HepG2 (cell line): ENCODE results near the gene AEN. TPM values are rescaled to one million over a fixed set of nuclear protein-coding genes. Genes with fewer than 3 reads are reported as not detected.

Experiments used
- AGO2 ChIP-seq: fragments of 200-400 bp; formaldehyde crosslinking; optimal IDR thresholded peaks from 2 replicates; pipeline ENCODE3; 2017; ENCODE audit warnings: mild to moderate bottlenecking, low read depth, low read length, moderate library complexity
- ATF7-NPFF ChIP-seq: sonication (generic); formaldehyde crosslinking; IDR thresholded peaks from 2 replicates; pipeline ENCODE4 v1.8.1; 2023; ENCODE audit warnings: mild to moderate bottlenecking, low read depth, missing genetic modification reagents, moderate library complexity
- BATF2 ChIP-seq: sonication (generic); formaldehyde crosslinking; IDR thresholded peaks from 2 replicates; pipeline ENCODE4 v1.8.0; 2022; ENCODE audit warnings: mild to moderate bottlenecking, missing genetic modification reagents, moderate library complexity
- BRD4 ChIP-seq: sonication (generic); formaldehyde crosslinking; IDR thresholded peaks from 2 replicates; pipeline ENCODE4 v1.4.0; 2020; ENCODE audit warnings: missing genetic modification reagents
- DMAP1 ChIP-seq: IDR thresholded peaks from 2 replicates; pipeline ENCODE4 v1.6.1; 2016
- DRAP1 ChIP-seq: IDR thresholded peaks from 2 replicates; pipeline ENCODE4 v1.6.1; 2016; ENCODE audit warnings: missing genetic modification reagents, missing compliant biosample characterization
- HNF1A ChIP-seq, 2 experiments: sonication (generic) in 1 of 2; formaldehyde crosslinking in 1 of 2; IDR thresholded peaks; 2 replicates each; pipeline versions ENCODE4 v1.4.0 to v1.6.1; 2016 to 2020; ENCODE audit warnings: borderline replicate concordance in 1 of 2, low read depth in 1 of 2, mild to moderate bottlenecking in 1 of 2, missing genetic modification reagents in 1 of 2
- MED13 ChIP-seq: sonication (generic); formaldehyde crosslinking; IDR thresholded peaks from 2 replicates; pipeline ENCODE4 v1.5.0; 2020; ENCODE audit warnings: missing genetic modification reagents
- PAWR ChIP-seq: sonication (generic); formaldehyde crosslinking; IDR thresholded peaks from 2 replicates; pipeline ENCODE4 v1.4.0; 2020; ENCODE audit warnings: missing genetic modification reagents, mild to moderate bottlenecking, borderline replicate concordance
- PAX8 ChIP-seq: sonication (generic); formaldehyde crosslinking; IDR thresholded peaks from 2 replicates; pipeline ENCODE4 v1.8.0; 2022; ENCODE audit warnings: mild to moderate bottlenecking, missing genetic modification reagents, borderline replicate concordance
- SOX6 ChIP-seq, 2 experiments: fragments of 450-650 bp in 1 of 2; sonication (generic) in 1 of 2; formaldehyde crosslinking in 1 of 2; IDR thresholded peaks; 2 replicates each; pipeline versions ENCODE4 v1.4.0 to v1.6.1; 2017 to 2020; ENCODE audit warnings: antibody characterized with exemption in 1 of 2, mild to moderate bottlenecking in 1 of 2, missing genetic modification reagents in 1 of 2
- SRF ChIP-seq: IDR thresholded peaks from 2 replicates; pipeline ENCODE4 v1.6.1; 2011; ENCODE audit warnings: mild to moderate bottlenecking, low read depth, low read length, moderate library complexity
- TAF15 ChIP-seq: fragments of 200-400 bp; formaldehyde crosslinking; IDR thresholded peaks from one replicate; pipeline ENCODE4 v1.6.1; 2018; ENCODE audit warnings: mild to moderate bottlenecking, low read depth, low read length; ENCODE audit not compliant: poor library complexity, severe bottlenecking
- TFDP2 ChIP-seq: sonication (generic); formaldehyde crosslinking; IDR thresholded peaks from 2 replicates; pipeline ENCODE4 v1.4.0; 2020; ENCODE audit warnings: missing genetic modification reagents
- ZBTB26 ChIP-seq: IDR thresholded peaks from 2 replicates; pipeline ENCODE4 v1.6.1; 2016; ENCODE audit warnings: missing compliant biosample characterization, missing genetic modification reagents, borderline replicate concordance
- ZNF205 ChIP-seq: IDR thresholded peaks from 2 replicates; pipeline ENCODE4 v1.6.1; 2018; ENCODE audit warnings: missing biosample characterization, missing genetic modification reagents
- ZNF660 ChIP-seq: sonication (generic); formaldehyde crosslinking; IDR thresholded peaks from 2 replicates; pipeline ENCODE4 v1.5.1; 2020; ENCODE audit warnings: mild to moderate bottlenecking, low read depth, missing genetic modification reagents, borderline replicate concordance
- ZNF770 ChIP-seq: sonication (generic); formaldehyde crosslinking; IDR thresholded peaks from 2 replicates; pipeline ENCODE4 v1.5.0; 2020; ENCODE audit warnings: mild to moderate bottlenecking, missing genetic modification reagents
- polyA plus RNA-seq, 8 experiments: library from polyadenylated mRNA; depleted of rRNA in 3 of 8; stranded (reverse) in 7 of 8; unstranded in 1 of 8; fragments of >200 nt; fragmentation: Illumina TruSeq in 4 of 8; extraction: Trizol in 4 of 8; gene quantifications; 2 replicates each; pipeline versions ENCODE4 v1.2.1 to v1.2.3, GENCODE V29; 2011 to 2016; ENCODE audit warnings: low read depth in 4 of 8, missing spikeins in 1 of 8, mixed read lengths in 1 of 8; ENCODE audit not compliant: insufficient read depth in 1 of 8
- total RNA-seq, 5 experiments: library from RNA; depleted of rRNA; stranded (reverse); fragments of >200 nt; fragmentation: Illumina TruSeq; extraction: Trizol; gene quantifications; 2 replicates each; pipeline ENCODE4 v1.2.3, GENCODE V29; 2016; ENCODE audit warnings: low read depth in 1 of 5

AEN gene
- total and polyA plus RNA-seq, 2 of the 13 experiments (the other 11 are each of a cell fraction or from before 2014, with no cell fraction given), result 51.3 to 118 TPM

GRCh38 chr15:88620995-88621772, at the start of gene AEN (continued):
- TF ChIP-seq ZBTB26 (CRISPR knock-in tag) (no peak), AGO2 (peak; percentile 96), BATF2 (CRISPR knock-in tag) (peak; percentile 65; the same call in 1 of the 2 replicates), DMAP1 (CRISPR knock-in tag) (peak; percentile 99), PAX8 (CRISPR knock-in tag) (no peak), BRD4 (CRISPR knock-in tag) (peak; percentile 85), TFDP2 (CRISPR knock-in tag) (peak; percentile 97), DRAP1 (no peak; the same call in 1 of the 2 replicates), ZNF770 (no peak), ATF7-NPFF (CRISPR knock-in tag) (peak; percentile 96), TAF15 (no peak), PAWR (CRISPR knock-in tag) (no peak), ZNF660 (CRISPR knock-in tag) (no peak), ZNF205 (peak; percentile 16; the same call in 1 of the 2 replicates), HNF1A (IDR thresholded peaks at IDR 0.05; ENCODE audit: low read depth) (no peak), HNF1A (CRISPR knock-in tag; IDR thresholded peaks at IDR 0.05; ENCODE audit: borderline replicate concordance) (no peak; the same call in 1 of the 2 replicates), MED13 (peak; percentile 86; the same call in 1 of the 2 replicates), SRF (no peak), SOX6 (IDR thresholded peaks at IDR 0.05) (no peak), SOX6 (CRISPR knock-in tag; IDR thresholded peaks at IDR 0.05) (peak; percentile 16; the same call in 1 of the 2 replicates)
